DLD1 (cell line): Measurements from ENCODE around the gene CLDN18.

Experiments
- in situ Hi-C: cut with HindIII; loops from 2 replicates; pipeline ENCODE4 v1.10.0; 2017; ENCODE audit warnings: low sequenced_read_pairs

CLDN18 gene

DNA sequence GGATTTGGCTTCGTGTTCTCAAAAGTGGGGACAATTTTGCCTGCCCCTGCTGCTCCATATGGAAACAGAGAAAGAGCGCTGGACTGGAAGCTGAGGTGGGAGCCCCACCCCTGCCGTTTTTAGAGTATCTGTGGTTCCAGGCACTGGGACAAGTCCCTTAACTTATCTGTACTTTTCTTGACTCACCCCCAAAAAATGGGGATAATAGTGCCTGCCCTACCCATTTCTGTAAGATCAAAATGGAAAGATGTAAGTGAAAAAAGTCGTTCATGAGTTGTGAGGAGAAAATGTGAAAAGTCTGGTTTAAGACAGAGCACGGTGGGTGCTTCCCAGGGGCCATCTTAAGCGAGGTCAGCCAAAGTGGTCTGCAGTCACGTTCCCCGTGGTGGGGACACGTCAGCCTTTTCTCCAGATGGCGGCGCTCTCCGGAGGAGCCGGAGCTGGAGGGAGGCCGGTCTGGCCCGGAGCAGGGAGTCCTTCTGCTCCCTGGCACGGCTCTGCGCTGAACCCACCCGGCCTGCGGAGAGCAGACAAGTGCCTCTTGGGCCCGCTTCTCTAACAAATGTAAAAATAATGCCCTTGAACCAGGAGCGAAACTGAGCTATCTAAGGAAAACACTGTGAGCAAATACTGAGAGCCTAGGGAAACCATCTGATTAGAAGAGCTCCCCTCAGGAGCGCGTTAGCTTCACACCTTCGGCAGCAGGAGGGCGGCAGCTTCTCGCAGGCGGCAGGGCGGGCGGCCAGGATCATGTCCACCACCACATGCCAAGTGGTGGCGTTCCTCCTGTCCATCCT is at the start of gene CLDN18:
Gene CLDN18 (plus strand): TSS at position 690 of the 797 bp plus-strand sequence. CDS start 61 bp downstream, at position 751.
- in situ Hi-C loops = no loop called here

DNA sequence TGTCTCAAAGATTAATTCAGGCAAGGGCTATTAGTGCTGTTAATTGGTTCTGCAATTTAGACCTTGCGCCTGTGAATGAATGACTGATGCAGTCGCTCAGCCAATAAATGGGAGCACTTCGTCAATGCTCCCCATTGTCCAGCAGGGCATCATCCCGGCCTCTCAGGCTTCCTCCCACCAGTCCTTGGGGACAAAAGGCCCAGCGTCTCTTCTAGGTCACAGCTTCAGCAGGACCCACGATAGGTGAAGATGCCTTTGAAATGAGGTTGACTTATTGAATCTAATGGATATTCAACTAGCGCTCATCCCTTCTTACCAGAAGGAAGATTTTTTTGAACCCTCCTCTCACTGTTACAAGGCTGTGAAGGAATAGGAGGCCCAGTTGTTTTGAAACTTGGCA is 47.7 kb upstream of the CLDN18 start:
- in situ Hi-C loops = no loop called here

DNA sequence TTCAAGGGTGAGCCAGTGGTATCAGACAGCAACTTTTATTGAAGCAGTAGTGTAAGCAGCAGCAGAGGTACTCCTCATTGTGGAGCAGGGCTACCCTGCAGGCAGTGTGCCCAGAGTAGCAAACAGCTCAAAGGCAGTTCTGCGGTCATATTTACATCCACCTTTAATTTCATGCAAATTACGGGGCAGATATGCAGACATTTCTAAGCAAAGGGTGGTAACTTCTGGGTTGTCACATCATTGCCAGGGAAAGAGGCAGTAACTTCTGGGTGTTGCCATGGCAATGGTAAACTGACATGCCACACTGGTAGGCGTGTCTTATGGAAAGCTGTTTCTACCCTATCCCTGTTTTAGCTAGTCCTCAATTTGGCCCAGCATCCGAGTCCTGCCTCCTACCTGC is 46.5 kb upstream of the CLDN18 start:
- in situ Hi-C loops = no loop called here

DNA sequence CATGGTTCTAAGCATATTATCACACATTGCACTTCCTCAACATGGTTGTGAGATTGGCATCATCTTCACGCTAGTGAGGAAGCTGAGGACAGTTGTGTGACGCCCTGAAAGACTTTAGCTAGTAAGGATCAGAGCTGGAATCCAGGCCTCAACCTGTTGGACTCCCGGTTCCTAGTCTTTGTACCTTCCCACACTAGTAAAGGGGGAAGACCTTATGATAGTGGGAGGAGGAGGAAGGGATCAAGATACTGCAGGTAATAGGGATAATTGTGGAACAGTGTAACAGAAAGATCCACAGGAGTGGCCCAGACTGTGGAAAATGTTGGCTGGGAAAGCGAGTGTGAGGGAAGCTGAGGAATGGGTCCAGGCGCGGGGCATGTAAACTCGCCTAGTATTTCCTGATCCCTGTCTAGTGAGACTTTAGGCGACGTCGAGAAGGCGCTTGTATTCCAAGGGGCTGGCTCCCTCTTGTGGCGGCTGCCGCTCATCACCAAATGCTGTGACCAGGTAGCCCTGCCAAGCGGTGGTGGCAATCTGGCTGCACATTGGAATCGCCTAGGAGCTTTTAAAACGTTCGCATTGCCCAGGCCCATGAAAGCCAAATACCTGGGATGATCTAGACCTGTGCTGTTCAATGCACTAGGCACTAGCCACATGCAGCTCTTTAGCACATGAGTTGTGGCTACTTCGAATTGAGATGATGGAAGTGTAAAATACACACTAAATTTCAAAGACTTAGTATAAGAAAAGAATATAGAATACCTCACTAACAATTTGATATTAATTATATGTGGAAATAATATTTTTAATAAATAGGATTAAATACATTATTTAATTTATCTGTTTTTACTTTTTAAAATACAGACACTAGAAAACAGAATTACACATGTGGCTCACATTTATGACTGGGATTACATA is 38.8 kb upstream of the CLDN18 start:
- in situ Hi-C loops = no loop called here

DNA sequence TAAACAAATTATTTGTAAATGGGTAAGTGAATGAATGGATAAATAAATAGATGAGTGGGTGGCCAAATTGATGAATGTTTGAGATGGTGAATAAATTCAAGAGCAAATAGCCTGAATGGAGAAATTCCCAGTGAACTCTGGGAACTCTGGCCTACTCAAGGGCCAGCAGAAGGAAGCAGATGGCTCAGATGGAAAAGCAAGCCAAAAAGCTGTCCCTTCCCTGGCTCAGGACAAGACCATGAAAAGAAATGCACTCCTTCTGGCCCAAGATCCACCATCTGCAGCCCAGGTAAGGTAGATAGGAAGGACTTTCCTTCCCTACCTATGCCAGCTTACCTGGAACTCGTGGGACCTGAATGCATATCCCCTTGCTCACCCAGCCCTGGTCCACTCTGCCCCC is 37.6 kb upstream of the CLDN18 start:
- in situ Hi-C loops = no loop called here

DNA sequence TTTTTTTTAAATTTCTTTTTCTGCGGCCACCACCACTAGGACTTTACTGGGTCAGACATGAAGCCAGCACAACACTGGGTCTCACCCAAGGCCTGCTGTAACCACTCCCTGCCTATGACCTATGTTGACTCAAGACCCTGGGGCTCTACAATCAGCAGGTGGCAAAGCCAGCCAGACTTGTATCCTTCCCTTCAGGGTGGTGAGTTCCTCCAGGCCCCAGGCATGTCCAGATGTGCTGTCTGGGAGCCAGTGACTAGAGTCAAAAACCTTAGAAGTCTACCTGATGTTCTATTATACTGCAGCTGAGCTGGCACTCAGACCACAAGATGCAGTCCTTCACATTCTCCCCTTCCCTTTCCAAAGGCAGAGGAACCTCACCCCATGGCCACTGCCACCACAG is 31.6 kb upstream of the CLDN18 start:
- in situ Hi-C loops = no loop called here

DNA sequence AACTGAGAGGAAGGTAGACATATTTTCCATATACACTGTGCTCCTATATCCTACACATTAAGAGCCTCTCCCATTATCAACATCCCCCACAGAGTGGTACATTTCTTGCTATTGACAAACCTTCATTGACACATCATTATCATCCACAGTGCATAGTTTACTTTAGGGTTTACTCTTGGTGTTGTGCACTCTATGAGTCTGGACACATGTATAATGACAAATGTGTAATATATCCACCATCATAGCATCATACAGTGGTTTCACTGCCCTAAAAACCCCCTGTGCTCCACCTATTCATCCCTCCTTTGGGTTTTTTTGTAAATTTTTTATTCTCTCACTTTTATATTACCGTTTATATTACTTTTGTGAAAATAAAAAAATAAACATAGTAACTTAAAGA is 22.2 kb upstream of the CLDN18 start:
- in situ Hi-C loops = no loop called here

DNA sequence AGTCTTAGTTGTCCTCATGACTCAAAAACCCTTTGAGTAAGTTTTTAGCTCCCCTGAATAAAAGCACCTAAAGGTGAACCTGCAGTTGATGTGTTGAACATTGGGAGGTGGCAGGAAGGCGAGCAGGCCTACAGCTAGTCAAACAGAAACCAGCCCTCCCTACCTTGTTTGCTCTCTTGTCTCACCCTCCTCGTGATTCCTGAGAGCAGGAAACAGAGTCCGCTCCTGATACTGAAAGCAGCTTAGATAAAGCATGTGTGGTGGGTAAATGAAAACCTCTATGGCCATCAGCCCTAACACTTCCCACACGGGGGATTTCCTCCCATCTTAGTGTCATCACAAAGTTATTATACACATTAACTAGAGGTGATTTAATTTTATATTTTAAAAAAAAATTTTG is 21.8 kb upstream of the CLDN18 start:
- in situ Hi-C loops = no loop called here

DNA sequence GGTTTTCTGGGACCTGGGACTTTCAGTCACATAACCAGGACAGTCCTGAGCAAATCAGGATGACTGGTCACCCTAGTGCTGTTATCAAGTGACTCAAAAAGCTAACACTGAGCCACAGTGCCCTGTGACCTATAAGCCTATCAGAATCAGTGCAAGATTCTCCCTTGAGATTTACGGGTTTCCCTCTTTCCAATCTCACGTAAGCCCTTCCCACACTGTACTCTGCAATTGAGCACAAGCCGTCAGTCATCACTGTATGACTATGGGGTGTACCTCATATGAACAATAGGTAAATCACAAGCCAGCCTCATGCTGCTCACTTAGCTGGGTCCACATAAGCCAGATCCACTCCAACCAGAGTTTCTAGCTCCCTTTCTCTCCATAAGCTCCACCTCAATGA is 21.0 kb upstream of the CLDN18 start:
- in situ Hi-C loops = no loop called here

DNA sequence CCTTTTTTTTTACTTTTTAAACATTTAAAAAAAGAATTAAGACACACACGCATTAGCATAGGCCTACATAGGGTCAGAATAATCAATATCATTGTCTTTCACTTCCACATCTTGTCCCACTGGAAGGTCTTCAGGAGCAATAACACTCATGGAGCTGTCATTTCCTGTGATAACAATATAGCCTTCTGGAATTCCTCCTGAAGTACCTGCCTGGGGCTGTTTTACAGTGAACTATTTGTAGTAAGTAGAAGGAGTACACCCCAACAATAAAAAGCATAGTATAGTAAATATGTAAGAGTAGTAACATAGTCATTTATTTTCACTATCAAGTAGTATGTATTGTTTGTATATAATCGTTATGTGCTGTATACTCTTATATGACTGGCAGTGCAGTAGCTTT is 19.5 kb upstream of the CLDN18 start:
- in situ Hi-C loops = no loop called here

DNA sequence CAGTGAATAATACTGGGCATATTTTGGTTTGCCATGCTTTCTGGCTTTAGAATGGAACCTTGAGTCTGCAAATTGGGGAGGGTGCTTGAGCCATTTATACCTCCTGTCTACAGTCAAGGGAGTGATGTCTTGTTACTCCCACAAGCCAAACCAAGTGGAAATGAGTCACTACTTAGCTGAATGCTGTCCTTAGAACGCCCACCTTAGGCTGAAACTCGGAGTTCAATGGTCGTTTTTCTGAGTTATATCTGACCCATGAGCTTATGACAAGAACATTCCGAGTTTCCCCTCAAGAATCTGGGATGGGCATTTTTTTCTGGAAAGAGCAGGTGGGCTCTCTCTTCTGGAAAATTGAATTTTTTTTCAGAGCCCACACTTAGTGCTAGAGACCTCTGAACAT is 17.4 kb upstream of the CLDN18 start:
- in situ Hi-C loops = no loop called here

DNA sequence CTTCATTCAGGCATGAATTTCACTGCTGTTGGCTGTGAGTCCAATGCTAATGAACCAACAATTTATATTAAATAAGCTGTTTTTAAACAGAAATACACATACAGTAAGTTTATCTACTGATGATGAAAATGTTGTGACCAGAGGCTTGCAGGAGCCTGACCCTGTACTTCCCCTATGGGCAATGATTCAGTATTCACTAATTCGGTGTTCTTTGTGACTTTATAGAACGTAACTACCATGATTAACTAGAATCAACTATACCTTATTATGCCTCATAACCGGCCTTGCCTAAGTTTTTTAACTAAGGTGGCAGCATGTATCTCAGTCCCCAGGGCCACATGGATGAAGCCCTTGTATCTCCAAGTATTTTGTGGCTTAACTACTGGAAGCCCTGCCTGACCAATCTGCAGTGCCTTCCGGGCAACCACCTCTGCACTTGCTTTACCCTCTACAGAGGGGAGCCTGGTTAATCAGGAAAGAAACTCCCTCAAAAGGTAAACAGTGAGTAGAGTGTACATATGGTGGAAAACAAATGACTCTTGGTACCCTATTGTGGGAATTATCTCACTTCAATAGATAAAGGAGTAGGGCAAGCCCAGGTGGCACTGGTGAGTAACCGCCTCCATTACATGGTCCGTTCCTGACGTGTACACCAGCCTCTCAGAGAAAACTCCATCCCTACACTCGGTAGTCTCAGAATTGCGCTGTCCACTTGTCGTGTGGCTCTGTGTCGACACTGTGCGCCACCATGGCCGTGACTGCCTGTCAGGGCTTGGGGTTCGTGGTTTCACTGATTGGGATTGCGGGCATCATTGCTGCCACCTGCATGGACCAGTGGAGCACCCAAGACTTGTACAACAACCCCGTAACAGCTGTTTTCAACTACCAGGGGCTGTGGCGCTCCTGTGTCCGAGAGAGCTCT is 11.6 kb upstream of the CLDN18 start:
- in situ Hi-C loops = no loop called here

DNA sequence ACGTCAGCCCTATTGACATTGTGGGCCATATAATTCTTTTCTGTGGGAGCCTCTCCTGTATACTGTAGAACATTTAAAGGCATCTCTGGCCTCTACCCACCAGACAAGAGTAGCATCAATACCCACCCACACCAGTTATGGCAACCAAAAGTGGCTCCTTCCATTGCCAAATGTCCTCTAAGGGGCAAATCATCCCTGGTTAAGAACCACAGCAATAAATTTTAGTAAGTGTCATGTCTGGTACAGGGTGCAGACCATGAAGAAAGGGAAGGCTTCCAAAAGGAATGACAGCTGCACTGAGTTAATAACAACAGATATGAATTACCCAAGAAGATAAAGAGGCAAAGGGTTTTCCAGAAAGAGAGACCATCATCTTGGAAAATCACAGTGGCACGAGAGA is 6.9 kb upstream of the CLDN18 start:
- in situ Hi-C loops = no loop called here

DNA sequence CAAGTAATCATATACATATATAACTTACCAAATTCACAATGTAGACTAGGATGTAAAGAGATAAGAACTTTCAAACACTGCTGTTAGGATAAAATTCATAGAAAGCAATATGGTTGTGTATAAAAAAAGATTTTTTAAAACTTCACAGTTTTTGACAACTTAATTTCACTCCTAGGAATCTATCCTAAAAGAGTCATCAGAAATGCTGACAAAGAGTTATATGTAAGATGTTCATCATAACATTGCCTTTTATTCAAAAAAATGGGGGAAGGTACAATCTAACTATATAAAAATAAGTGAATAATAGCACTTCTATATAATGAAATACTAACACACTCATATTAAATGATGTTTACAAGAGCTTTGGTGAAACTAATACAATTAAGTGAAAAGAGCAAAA is 4.3 kb upstream of the CLDN18 start:
- in situ Hi-C loops = no loop called here

DNA sequence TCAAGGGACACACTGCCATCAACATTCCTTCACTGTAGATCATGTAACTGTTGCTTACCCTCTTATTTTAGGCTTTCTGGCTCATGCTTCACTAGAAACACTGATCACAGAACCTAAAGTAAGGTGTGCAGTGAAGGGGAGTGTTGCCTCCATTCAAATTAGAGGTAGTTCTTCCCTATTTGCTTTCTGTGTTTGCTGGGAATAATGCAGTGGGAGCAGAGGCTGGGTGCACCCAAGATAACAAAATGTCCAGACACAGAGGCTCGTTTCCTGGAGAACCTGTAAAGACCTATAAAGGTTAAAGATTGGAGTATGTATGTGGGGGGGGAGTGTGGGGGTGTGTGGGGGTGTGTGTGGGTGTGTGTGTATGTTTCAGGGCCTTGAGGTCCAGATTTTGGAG is 2.1 kb upstream of the CLDN18 start:
- in situ Hi-C loops = no loop called here

DNA sequence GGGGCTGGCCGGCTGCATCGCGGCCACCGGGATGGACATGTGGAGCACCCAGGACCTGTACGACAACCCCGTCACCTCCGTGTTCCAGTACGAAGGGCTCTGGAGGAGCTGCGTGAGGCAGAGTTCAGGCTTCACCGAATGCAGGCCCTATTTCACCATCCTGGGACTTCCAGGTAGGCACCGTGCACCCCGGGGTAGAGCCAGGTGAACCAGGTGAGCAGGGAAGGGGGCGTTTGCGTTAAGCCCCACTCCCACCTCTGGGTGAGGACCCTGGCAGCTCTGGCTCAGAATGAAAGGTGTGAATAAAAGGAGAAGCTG is 267 bp downstream of the CLDN18 start:
- in situ Hi-C loops = no loop called here

DNA sequence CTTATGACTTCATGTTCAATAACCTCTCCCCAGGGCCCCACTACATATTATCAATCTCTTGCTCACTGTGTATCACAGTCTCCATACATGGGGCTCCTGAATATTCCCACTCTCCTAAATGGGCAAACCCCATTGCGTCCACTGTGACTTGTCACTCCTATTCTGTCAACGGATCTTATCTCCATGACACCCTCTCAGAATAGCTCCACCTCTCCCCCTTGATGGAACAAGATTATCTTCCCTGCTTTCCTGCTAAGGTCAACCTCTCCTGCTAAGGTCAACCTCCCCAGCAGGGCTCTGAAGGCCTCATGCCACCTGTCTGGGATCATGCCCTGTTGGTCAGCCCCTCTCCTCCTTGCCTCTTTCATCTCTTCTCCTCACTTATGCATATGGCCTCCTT is 1.8 kb downstream of the CLDN18 start:
- in situ Hi-C loops = no loop called here

DNA sequence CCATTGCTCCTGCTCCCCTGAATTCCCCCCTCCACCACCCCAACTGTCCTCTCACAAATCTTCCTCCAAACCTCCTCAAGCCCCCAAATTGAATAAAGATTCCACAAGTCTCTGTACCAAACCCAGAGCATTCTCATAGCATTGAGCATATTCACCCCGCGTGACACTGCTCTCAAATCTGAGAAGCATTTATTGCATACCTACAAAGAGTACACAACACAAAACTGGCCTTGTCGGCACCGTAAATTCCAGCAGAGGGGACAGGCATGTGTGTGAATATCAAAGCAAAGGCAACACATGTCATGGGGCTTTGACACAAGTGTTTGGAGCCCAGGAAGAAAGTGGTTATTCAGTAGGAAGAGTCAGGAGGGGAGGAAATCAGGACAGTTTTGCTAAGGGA is 2.6 kb downstream of the CLDN18 start:
- in situ Hi-C loops = no loop called here

DNA sequence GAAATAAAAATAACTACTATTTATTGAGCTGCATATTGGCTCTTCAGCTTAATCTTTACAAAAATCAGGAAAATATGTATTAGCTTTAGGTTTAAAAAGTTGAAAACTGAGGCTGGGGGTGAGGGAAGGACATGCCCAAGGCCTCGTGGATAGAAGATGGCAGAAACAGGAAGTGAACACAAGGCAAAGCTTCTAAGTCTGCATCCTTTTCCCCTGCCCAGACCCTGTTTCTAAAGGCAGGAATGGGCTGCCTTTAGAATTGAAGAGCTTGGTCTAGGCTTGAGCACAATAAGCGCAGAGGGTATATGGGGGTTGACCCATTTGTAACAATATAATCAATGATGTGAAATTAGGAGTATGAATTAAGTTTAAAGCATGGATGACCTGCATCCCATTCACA is 6.1 kb downstream of the CLDN18 start:
- in situ Hi-C loops = no loop called here

DNA sequence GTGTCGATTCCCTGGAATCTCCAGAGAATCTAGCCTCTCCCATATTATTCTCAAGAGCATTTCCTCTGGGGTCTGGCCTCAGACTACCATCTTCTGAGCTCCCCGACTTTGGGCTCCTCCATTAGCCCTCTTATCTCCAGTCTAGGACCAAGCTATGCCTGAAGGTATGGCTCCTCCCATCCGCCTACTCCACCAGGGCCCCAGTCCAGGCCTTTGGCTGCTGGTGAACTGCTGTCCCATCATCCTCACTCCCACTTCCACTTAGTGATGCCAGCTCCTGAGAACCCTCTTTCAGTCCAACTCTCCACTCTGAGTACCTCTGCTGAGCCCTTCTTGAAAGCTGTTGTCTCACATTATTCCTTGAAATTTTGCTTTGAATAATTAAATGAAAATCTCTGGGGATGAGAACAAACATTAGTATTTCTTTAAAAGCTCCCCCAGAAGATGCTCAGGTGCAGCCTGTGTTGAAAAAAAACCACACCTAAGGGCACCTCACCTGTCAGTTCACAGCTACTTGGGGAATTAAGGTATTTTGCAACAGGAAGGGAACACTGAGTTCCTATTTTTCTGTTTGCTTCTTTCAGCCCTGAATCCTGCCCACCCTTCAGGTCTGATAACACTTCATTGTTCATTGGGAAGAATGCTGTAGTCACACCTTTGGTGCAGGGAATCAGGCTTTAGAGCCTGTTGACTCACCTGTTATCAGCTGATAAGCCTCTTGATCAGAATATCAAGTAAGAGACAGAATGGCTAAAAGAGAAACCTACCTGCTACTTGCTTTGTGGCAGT is 9.5 kb downstream of the CLDN18 start:
- in situ Hi-C loops = no loop called here
